Neural cell (in vitro differentiated cells): Measurements from ENCODE around the gene BAD.
A peak's percentile ranks its signal among the peaks of the same experiment; 100 is the strongest.

Experiments used
- CTCF ChIP-seq: fragments of 450-650 bp; IDR thresholded peaks from 2 replicates; pipeline ENCODE4 v1.5.1; 2014; ENCODE audit warnings: antibody characterized with exemption, mild to moderate bottlenecking, moderate library complexity; ENCODE audit not compliant: poor library complexity, severe bottlenecking
- EZH2 ChIP-seq: fragments of 200-600, 300-800 bp; shearing (Covaris generic), sonication (generic); IDR thresholded peaks from 2 replicates; pipeline ENCODE4 v1.6.1; 2014; ENCODE audit warnings: antibody characterized with exemption, low read length, borderline replicate concordance, mild to moderate bottlenecking; ENCODE audit not compliant: insufficient read depth, poor library complexity, severe bottlenecking
- MXI1 ChIP-seq: fragments of 450-650 bp; conservative IDR thresholded peaks from 2 replicates; pipeline ENCODE4 v1.6.1; 2014; ENCODE audit warnings: antibody characterized with exemption, mild to moderate bottlenecking; ENCODE audit not compliant: poor library complexity, severe bottlenecking

DNA sequence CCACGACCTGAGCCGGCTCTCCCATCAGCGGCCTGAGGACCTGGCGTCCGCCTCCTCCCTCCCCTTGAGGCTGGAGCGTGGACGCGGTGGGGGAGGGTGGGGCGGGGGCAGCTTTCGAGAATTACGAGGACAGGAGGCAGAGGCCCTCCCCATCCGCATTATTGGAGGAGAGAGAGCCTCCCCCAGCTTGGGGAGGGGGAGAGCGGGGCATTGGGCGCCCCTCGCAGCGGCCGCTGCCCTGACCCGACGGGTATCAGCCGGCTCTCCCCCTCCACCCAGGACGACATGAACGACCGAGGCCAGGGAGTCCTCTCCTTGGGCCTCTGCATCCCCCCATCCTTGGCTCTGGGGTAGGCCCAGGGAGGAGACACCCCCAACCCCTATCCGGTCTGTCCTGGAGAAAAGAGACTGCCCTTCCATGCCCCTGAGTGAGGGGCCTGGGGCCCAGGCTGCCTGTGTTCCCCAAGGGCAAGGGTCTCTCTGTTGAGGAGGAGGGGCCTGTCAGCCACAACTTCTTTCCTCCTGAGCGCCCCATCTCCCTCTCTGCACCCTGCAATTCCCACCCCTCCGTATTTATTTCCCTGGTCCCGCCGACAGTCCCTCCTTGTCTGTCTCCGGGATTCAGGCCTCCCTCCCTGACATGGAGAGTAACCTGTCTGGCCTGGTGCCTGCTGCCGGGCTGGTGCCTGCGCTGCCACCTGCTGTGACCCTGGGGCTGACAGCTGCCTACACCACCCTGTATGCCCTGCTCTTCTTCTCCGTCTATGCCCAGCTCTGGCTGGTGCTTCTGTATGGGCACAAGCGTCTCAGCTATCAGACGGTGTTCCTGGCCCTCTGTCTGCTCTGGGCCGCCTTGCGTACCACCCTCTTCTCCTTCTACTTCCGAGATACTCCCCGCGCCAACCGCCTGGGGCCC lies 1.7 kb upstream of the BAD start:
- TF ChIP-seq EZH2 (no peak), CTCF (peak; percentile 20), MXI1 (no peak)
